ENCODE data around the gene AQP2. TPM values are rescaled to one million over a fixed set of nuclear protein-coding genes. Genes with fewer than 3 reads are reported as not detected.

The AQP2 gene
- total RNA-seq, 1 experiment from 2014 or later = not detected

DNA sequence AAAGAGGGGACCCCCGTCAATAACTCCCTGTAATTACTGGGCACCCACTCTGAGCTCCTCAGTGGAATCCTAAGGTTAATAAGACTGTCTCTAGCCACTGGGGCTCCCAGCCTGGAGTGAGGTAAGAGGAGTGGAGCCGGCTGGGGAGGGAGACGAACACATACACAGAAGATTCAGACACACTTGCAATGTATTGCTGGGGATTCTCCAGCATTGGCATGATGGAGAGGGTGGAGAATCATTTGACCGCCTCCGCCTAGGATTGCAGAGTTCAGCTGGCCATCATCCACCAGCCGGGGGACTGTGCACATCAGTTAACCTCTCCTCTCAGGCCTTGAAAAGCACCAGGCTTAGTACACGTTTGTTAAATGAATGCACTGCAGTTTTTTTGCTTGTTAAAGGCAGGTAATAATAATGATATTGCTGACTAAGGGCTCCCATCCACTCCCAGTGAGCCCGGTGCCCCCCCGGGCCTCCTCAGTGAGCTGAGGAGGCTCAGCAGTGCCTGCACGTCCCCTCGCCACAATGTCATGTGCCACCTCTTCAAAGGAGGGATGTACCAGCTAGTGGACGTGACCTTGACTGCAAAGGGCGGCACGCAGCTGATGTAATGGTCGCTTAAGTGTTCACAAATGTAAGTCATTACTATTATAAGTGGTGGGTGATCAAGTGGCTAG lies 26.5 kb upstream of the AQP2 start:
- H3K4me1 Mint-ChIP-seq (ENCODE audit: low read depth, unreplicated experiment) = peaks cover 15% of the 10 kb centered on the region
- intact Hi-C loops (cut with micrococcal nuclease; ENCODE audit: unreplicated experiment) = no loop called here
- H3K27me3 Mint-ChIP-seq (ENCODE audit: unreplicated experiment) = no peaks in the 10 kb centered on the region
- CTCF ChIA-PET = interaction anchor here (0.9 kb wide), 1 partner anchor 14 kb away, joined by 3 read pairs; no protein-coding TSS in a partner anchor
- H3K27ac Mint-ChIP-seq (ENCODE audit: unreplicated experiment) = no peak overlapping the region
- TF ChIP-seq, protein P1, sequence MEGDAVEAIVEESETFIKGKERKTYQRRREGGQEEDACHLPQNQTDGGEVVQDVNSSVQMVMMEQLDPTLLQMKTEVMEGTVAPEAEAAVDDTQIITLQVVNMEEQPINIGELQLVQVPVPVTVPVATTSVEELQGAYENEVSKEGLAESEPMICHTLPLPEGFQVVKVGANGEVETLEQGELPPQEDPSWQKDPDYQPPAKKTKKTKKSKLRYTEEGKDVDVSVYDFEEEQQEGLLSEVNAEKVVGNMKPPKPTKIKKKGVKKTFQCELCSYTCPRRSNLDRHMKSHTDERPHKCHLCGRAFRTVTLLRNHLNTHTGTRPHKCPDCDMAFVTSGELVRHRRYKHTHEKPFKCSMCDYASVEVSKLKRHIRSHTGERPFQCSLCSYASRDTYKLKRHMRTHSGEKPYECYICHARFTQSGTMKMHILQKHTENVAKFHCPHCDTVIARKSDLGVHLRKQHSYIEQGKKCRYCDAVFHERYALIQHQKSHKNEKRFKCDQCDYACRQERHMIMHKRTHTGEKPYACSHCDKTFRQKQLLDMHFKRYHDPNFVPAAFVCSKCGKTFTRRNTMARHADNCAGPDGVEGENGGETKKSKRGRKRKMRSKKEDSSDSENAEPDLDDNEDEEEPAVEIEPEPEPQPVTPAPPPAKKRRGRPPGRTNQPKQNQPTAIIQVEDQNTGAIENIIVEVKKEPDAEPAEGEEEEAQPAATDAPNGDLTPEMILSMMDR (IDR thresholded peaks at IDR 0.05; ENCODE audit: unreplicated experiment) = no peak
- H3K36me3 Mint-ChIP-seq (ENCODE audit: insufficient read depth, unreplicated experiment) = no peaks in the 10 kb centered on the region
- BruUV-seq (replicated peaks) = no TSS peak
- H3K4me3 Mint-ChIP-seq (ENCODE audit: low read depth, unreplicated experiment) = no peak overlapping the region
- DNase-seq = no peak
- no peaks in the 10 kb centered on the region for H3K9me3 Mint-ChIP-seq (ENCODE audit: low read depth, unreplicated experiment)

DNA sequence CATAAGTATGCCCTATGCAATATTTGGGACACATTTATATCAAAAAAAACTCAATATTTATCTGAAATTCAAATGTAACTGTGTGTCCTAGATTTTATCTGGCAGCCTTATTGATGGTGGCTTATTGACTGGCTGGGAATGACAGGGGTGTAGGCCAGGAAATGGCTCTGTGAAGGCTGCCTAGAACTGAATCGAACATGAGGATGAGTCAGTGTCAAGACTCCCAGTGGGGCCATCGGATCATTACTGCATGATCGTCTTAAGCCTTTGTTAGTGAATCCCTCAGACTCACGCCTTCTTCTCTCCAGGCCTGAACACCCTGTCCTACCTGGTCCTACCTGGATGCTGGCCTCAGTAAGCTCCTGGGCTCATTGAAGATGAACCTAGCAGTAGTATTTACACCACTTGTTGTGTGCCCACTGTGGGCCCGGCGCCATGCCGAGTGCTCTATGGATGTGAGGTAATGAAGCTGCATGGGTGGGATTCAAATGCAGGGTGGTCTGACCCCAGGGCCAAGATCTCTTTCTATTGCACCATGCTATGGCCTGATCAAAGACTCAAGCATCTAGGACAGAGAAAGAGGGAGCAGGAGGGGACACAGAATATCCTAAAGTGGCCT lies 25.8 kb upstream of the AQP2 start:
- TF ChIP-seq, protein P1 (IDR thresholded peaks at IDR 0.05; ENCODE audit: unreplicated experiment) = no peak
- no peaks in the 10 kb centered on the region for H3K27me3 Mint-ChIP-seq (ENCODE audit: unreplicated experiment)
- no peak overlapping the region for H3K4me3 Mint-ChIP-seq (ENCODE audit: low read depth, unreplicated experiment)
- no TSS peak for BruUV-seq (replicated peaks)
- no peak for DNase-seq
- CTCF ChIA-PET = no interaction called here
- H3K9me3 Mint-ChIP-seq (ENCODE audit: low read depth, unreplicated experiment) = no peaks in the 10 kb centered on the region
- H3K4me1 Mint-ChIP-seq (ENCODE audit: low read depth, unreplicated experiment) = peaks cover 15% of the 10 kb centered on the region
- intact Hi-C loops (cut with micrococcal nuclease; ENCODE audit: unreplicated experiment) = no loop called here
- H3K36me3 Mint-ChIP-seq (ENCODE audit: insufficient read depth, unreplicated experiment) = no peaks in the 10 kb centered on the region
- no peak overlapping the region for H3K27ac Mint-ChIP-seq (ENCODE audit: unreplicated experiment)

DNA sequence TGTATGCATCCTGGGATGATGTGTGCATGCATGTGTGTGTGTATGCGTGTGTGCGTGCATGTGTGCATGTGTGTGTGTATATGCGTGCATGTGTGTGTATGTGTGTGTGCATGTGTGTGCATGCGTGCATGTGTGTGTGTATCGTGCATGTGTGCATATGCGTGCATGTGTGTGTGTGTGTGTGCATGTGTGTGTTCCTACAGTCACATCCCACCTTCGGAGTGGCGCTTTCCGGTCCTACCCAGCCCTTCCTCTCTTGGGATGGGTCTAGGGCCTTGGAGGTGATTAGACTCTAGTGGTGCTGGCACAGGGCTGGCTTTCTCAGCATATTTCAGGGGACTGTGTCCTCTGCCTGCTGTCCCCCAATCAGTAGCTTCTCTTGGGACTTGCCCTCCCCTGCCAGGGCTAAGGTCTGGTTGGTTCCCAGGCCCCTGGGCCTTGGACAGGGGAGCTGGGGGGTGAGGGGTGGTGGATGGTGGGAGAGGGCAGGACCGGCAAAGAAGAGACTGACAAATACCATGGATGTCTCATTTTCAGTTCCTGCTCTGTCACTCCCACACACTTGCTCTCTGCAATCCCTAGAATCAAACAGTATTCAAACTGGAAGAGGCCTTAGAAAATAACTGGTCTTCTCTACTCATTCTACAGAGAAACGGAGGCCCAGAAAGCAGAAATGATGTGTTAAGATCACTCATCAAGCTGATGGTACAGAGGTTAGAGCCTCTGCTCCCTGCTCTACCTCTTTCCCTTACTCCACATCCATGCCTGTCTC lies 24.9 kb upstream of the AQP2 start:
- no TSS peak for BruUV-seq (replicated peaks)
- intact Hi-C loops (cut with micrococcal nuclease; ENCODE audit: unreplicated experiment) = no loop called here
- Mint-ChIP-seq H3K27ac (ENCODE audit: unreplicated experiment) (no peak overlapping the region), H3K4me3 (ENCODE audit: low read depth, unreplicated experiment) (no peak overlapping the region), H3K27me3 (ENCODE audit: unreplicated experiment) (no peaks in the 10 kb centered on the region), H3K36me3 (ENCODE audit: insufficient read depth, unreplicated experiment) (no peaks in the 10 kb centered on the region), H3K4me1 (ENCODE audit: low read depth, unreplicated experiment) (peaks cover 15% of the 10 kb centered on the region), H3K9me3 (ENCODE audit: low read depth, unreplicated experiment) (no peaks in the 10 kb centered on the region)
- CTCF ChIA-PET = no interaction called here
- no peak for DNase-seq
- TF ChIP-seq, protein P1 (IDR thresholded peaks at IDR 0.05; ENCODE audit: unreplicated experiment) = no peak

DNA sequence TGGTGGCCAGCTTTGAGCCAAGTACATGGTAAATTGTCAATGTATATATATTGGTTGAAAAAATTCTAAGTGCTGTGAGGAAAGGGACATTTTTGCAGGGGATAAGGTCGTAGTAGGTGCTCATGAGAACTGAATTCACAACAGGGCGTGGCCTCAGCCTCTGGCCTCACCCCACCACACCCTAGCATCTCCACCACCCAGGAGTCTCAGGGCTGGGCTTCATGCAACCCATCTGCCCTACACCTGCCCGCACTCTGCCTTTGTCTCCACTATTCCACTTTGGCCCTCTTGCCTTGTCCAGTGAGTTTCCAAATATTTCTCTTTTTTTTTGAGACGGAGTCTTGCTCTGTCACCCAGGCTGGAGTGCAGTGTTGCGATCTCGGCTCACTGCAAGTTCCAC lies 22.1 kb upstream of the AQP2 start:
- intact Hi-C loops (cut with micrococcal nuclease; ENCODE audit: unreplicated experiment) = no loop called here
- DNase-seq = no peak
- CTCF ChIA-PET = no interaction called here
- no peaks in the 10 kb centered on the region for H3K4me1 Mint-ChIP-seq (ENCODE audit: low read depth, unreplicated experiment)
- no TSS peak for BruUV-seq (replicated peaks)
- no peaks in the 10 kb centered on the region for H3K27me3 Mint-ChIP-seq (ENCODE audit: unreplicated experiment)
- no peak overlapping the region for H3K4me3 Mint-ChIP-seq (ENCODE audit: low read depth, unreplicated experiment)
- TF ChIP-seq, protein P1 (IDR thresholded peaks at IDR 0.05; ENCODE audit: unreplicated experiment) = no peak
- H3K36me3 Mint-ChIP-seq (ENCODE audit: insufficient read depth, unreplicated experiment) = no peaks in the 10 kb centered on the region
- no peaks in the 10 kb centered on the region for H3K9me3 Mint-ChIP-seq (ENCODE audit: low read depth, unreplicated experiment)
- H3K27ac Mint-ChIP-seq (ENCODE audit: unreplicated experiment) = no peak overlapping the region

All from Calu3 (cell line).